ENCODE results near the gene MLLT10. TPM values are rescaled to one million over a fixed set of nuclear protein-coding genes. Genes with fewer than 3 reads are reported as not detected.
A peak's percentile ranks its signal among the peaks of the same experiment; 100 is the strongest.

Gene MLLT10
- total RNA-seq, 1 donor from 2014 or later, result 61.3 TPM

DNA sequence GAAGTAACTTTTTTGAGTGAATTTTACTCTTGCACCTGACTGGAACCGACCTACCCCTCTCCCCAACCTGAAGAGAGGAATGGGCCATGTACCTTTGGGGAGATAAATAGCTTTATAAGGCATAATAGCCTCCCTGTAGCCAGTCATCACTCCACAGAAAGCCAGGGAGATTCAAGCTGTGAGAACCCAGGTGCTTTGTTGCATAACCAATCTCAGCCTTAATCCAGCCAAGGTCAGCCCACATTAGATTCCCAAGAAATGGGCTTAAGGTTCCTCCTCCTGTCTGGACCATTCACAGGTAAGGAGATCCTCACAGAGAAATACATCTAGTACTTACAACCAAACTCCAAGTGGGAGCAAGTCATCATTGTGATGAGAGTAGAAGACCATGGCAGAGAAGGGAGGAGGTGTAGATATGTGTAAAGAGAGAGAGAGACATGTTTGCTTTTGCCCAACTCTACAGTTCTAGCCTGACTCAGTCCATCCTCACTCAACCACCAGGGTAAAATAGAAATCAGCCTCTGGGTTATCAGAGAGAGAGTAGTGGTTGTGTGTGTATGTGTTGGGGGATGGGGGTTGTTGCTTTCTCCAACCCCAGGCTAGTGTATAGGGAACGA lies 32.2 kb upstream of the MLLT10 start:
- Histone ChIP-seq H3K36me3 (no peaks in the 10 kb centered on the region), H3K9ac (no peak overlapping the region), H3K4me1 (peaks cover 82% of the 10 kb centered on the region), H2AFZ (replicated peaks) (no peak overlapping the region), H3K27ac (peak overlapping the region; percentile 94), H4K20me1 (ENCODE audit: low read depth) (peaks cover 55% of the 10 kb centered on the region), H3F3A (ENCODE audit: low read depth) (peaks cover 78% of the 10 kb centered on the region), H3K4me2 (peak overlapping the region; percentile 89), H3K9me3 (ENCODE audit: low read depth) (no peaks in the 10 kb centered on the region), H3K4me3 (peak overlapping the region; percentile 67), H3K27me3 (peaks cover 9% of the 10 kb centered on the region), H3K79me2 (ENCODE audit: low read depth) (peaks cover 100% of the 10 kb centered on the region)
- Mint-ChIP-seq H3K4me1 (peaks cover 85% of the 10 kb centered on the region), H3K36me3 (no peaks in the 10 kb centered on the region), H3K27ac (peak overlapping the region; percentile 88), H3K27me3 (ENCODE audit: insufficient read depth, low read depth) (peaks cover 2% of the 10 kb centered on the region), H3K9me3 (no peaks in the 10 kb centered on the region), H3K4me3 (peak overlapping the region; percentile 93)
- DNase-seq (ENCODE audit: low spot score), result peak; percentile 14
- TF ChIP-seq EZH2 (IDR thresholded peaks at IDR 0.05), result no peak
- TF ChIP-seq, protein P1, sequence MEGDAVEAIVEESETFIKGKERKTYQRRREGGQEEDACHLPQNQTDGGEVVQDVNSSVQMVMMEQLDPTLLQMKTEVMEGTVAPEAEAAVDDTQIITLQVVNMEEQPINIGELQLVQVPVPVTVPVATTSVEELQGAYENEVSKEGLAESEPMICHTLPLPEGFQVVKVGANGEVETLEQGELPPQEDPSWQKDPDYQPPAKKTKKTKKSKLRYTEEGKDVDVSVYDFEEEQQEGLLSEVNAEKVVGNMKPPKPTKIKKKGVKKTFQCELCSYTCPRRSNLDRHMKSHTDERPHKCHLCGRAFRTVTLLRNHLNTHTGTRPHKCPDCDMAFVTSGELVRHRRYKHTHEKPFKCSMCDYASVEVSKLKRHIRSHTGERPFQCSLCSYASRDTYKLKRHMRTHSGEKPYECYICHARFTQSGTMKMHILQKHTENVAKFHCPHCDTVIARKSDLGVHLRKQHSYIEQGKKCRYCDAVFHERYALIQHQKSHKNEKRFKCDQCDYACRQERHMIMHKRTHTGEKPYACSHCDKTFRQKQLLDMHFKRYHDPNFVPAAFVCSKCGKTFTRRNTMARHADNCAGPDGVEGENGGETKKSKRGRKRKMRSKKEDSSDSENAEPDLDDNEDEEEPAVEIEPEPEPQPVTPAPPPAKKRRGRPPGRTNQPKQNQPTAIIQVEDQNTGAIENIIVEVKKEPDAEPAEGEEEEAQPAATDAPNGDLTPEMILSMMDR (IDR thresholded peaks at IDR 0.05), result no peak
- TF ChIP-seq EZH2phosphoT487 (IDR thresholded peaks at IDR 0.05), result no peak

DNA sequence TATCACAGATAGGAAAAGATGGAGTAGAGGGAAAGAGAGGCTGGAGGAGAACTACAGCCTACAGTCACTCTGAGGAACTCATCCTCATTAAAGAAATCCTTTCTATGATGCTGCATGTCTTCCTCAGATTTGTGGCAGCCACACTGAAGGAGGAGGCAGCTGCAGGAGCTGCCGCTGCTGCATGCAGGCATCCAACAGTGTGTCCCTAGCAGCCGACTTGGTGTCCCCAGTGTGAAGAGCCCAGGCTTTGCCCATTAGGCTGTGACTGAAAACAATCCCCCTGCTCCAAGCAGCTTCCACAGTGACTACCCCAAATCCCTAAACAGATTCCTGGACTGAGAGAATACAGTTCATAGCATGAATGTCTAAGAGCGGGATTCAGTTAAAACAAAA lies 31.7 kb upstream of the MLLT10 start:
- H4K20me1 ChIP-seq (ENCODE audit: low read depth), result peaks cover 58% of the 10 kb centered on the region
- H3K9ac ChIP-seq, result no peak overlapping the region
- no peaks in the 10 kb centered on the region for H3K9me3 ChIP-seq (ENCODE audit: low read depth)
- H3K9me3 Mint-ChIP-seq, result no peaks in the 10 kb centered on the region
- H2AFZ ChIP-seq (replicated peaks), result no peak overlapping the region
- H3K79me2 ChIP-seq (ENCODE audit: low read depth), result peaks cover 100% of the 10 kb centered on the region
- peaks cover 9% of the 10 kb centered on the region for H3K27me3 ChIP-seq
- H3K4me1 Mint-ChIP-seq, result peaks cover 90% of the 10 kb centered on the region
- peak; percentile 78 for DNase-seq (ENCODE audit: low spot score)
- H3F3A ChIP-seq (ENCODE audit: low read depth), result peaks cover 79% of the 10 kb centered on the region
- H3K4me1 ChIP-seq, result peaks cover 85% of the 10 kb centered on the region
- H3K4me2 ChIP-seq, result peak overlapping the region; percentile 89
- H3K36me3 ChIP-seq, result no peaks in the 10 kb centered on the region
- H3K27me3 Mint-ChIP-seq (ENCODE audit: insufficient read depth, low read depth), result peaks cover 2% of the 10 kb centered on the region
- peak overlapping the region; percentile 94 for H3K27ac ChIP-seq
- TF ChIP-seq, protein P1 (IDR thresholded peaks at IDR 0.05), result no peak
- TF ChIP-seq EZH2 (IDR thresholded peaks at IDR 0.05), result no peak
- no peak for TF ChIP-seq EZH2phosphoT487 (IDR thresholded peaks at IDR 0.05)
- H3K4me3 ChIP-seq, result peak overlapping the region; percentile 15
- no peaks in the 10 kb centered on the region for H3K36me3 Mint-ChIP-seq
- H3K4me3 Mint-ChIP-seq, result peak overlapping the region; percentile 93
- peak overlapping the region; percentile 88 for H3K27ac Mint-ChIP-seq

DNA sequence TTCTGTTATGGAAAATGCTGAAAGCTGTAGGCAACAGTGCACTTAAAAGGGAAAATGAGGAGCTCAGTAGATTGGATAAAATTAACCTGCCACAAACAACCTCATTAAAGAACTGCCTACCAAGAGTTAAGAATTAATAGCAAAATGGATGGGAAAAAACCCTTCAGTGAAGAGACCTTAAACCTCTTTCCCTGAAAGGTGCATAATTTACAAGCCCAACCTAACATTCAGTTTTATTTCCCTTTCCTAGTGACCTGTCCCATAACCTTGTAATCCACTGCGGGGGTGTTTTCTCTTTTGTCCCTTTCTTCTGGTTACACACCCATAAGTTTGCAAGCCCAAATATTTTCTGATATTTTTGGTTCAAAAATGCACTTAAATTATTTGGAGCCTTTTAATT lies 30.5 kb upstream of the MLLT10 start:
- Histone ChIP-seq H3F3A (ENCODE audit: low read depth) (peaks cover 87% of the 10 kb centered on the region), H3K9me3 (ENCODE audit: low read depth) (no peaks in the 10 kb centered on the region), H3K36me3 (no peaks in the 10 kb centered on the region), H3K4me2 (peak overlapping the region; percentile 89), H3K27me3 (peaks cover 3% of the 10 kb centered on the region), H3K27ac (peak overlapping the region; percentile 94), H3K79me2 (ENCODE audit: low read depth) (peaks cover 100% of the 10 kb centered on the region), H2AFZ (replicated peaks) (no peak overlapping the region), H3K4me3 (no peak overlapping the region), H3K9ac (no peak overlapping the region), H4K20me1 (ENCODE audit: low read depth) (peaks cover 64% of the 10 kb centered on the region), H3K4me1 (peaks cover 81% of the 10 kb centered on the region)
- H3K4me1 Mint-ChIP-seq, result peaks cover 88% of the 10 kb centered on the region
- TF ChIP-seq EZH2 (IDR thresholded peaks at IDR 0.05), result no peak
- TF ChIP-seq, protein P1 (IDR thresholded peaks at IDR 0.05), result no peak
- TF ChIP-seq EZH2phosphoT487 (IDR thresholded peaks at IDR 0.05), result no peak
- peaks cover 6% of the 10 kb centered on the region for H3K27me3 Mint-ChIP-seq (ENCODE audit: insufficient read depth, low read depth)
- no peaks in the 10 kb centered on the region for H3K36me3 Mint-ChIP-seq
- no peaks in the 10 kb centered on the region for H3K9me3 Mint-ChIP-seq
- peak overlapping the region; percentile 52 for H3K4me3 Mint-ChIP-seq
- H3K27ac Mint-ChIP-seq, result peak overlapping the region; percentile 73
- no peak for DNase-seq (ENCODE audit: low spot score)

Measured in neural progenitor cell (in vitro differentiated cells).